ENCODE measurements around the gene RNF175. TPM values are rescaled to one million over a fixed set of nuclear protein-coding genes. Genes with fewer than 3 reads are reported as not detected.

The RNF175 gene
- total RNA-seq, 1 donor from 2014 or later = 2.2 TPM

GRCh38 chr4:153780876-153781275 lies 21.1 kb upstream of the RNF175 start:
- no peak overlapping the region for H3K27ac ChIP-seq
- H3K36me3 ChIP-seq = no peaks in the 10 kb centered on the region
- TF ChIP-seq POLR2A (IDR thresholded peaks at IDR 0.05) = no peak
- no peak for TF ChIP-seq CTCF (IDR thresholded peaks at IDR 0.05)
- no peak for TF ChIP-seq POLR2AphosphoS5 (IDR thresholded peaks at IDR 0.05; ENCODE audit: insufficient read depth in 1 of 2, low read depth in 1 of 2)
- no peak for DNase-seq (ENCODE audit: extremely low spot score in 2 of 2)
- H3K27me3 ChIP-seq = no peaks in the 10 kb centered on the region
- no peak overlapping the region for H3K4me3 ChIP-seq
- intact Hi-C loops (cut with DNase I) = loop anchor here (10.0 kb wide), 1 partner anchor 534 kb away; no protein-coding TSS in a partner anchor
- no peaks in the 10 kb centered on the region for H3K9me3 ChIP-seq
- H3K4me1 ChIP-seq = no peaks in the 10 kb centered on the region

GRCh38 chr4:153780221-153780620 lies 20.4 kb upstream of the RNF175 start:
- no peaks in the 10 kb centered on the region for H3K4me1 ChIP-seq
- no peak overlapping the region for H3K27ac ChIP-seq
- H3K36me3 ChIP-seq = no peaks in the 10 kb centered on the region
- no peaks in the 10 kb centered on the region for H3K27me3 ChIP-seq
- TF ChIP-seq CTCF (IDR thresholded peaks at IDR 0.05) = no peak
- no peak for TF ChIP-seq POLR2AphosphoS5 (IDR thresholded peaks at IDR 0.05; ENCODE audit: insufficient read depth in 1 of 2, low read depth in 1 of 2)
- no peak for TF ChIP-seq POLR2A (IDR thresholded peaks at IDR 0.05)
- no peak for DNase-seq (ENCODE audit: extremely low spot score in 2 of 2)
- intact Hi-C loops (cut with DNase I) = loop anchor here (10.0 kb wide), 1 partner anchor 535 kb away; no protein-coding TSS in a partner anchor
- no peaks in the 10 kb centered on the region for H3K9me3 ChIP-seq
- H3K4me3 ChIP-seq = no peak overlapping the region

GRCh38 chr4:153778383-153778782 lies 18.6 kb upstream of the RNF175 start:
- no peak for DNase-seq (ENCODE audit: extremely low spot score in 2 of 2)
- no peak overlapping the region for H3K27ac ChIP-seq
- no peaks in the 10 kb centered on the region for H3K36me3 ChIP-seq
- H3K4me1 ChIP-seq = no peaks in the 10 kb centered on the region
- H3K9me3 ChIP-seq = no peaks in the 10 kb centered on the region
- TF ChIP-seq POLR2A (IDR thresholded peaks at IDR 0.05) = no peak
- TF ChIP-seq CTCF (IDR thresholded peaks at IDR 0.05) = no peak
- TF ChIP-seq POLR2AphosphoS5 (IDR thresholded peaks at IDR 0.05; ENCODE audit: insufficient read depth in 1 of 2, low read depth in 1 of 2) = no peak
- H3K27me3 ChIP-seq = no peaks in the 10 kb centered on the region
- H3K4me3 ChIP-seq = no peak overlapping the region
- intact Hi-C loops (cut with DNase I) = no loop called here

GRCh38 chr4:153777421-153777820 lies 17.6 kb upstream of the RNF175 start:
- intact Hi-C loops (cut with DNase I) = no loop called here
- no peak for TF ChIP-seq POLR2AphosphoS5 (IDR thresholded peaks at IDR 0.05; ENCODE audit: insufficient read depth in 1 of 2, low read depth in 1 of 2)
- TF ChIP-seq CTCF (IDR thresholded peaks at IDR 0.05) = no peak
- no peak for TF ChIP-seq POLR2A (IDR thresholded peaks at IDR 0.05)
- Histone ChIP-seq H3K36me3 (no peaks in the 10 kb centered on the region), H3K27ac (no peak overlapping the region), H3K9me3 (no peaks in the 10 kb centered on the region), H3K27me3 (no peaks in the 10 kb centered on the region), H3K4me1 (no peaks in the 10 kb centered on the region), H3K4me3 (no peak overlapping the region)
- no peak for DNase-seq (ENCODE audit: extremely low spot score in 2 of 2)

GRCh38 chr4:153776601-153777000 lies 16.8 kb upstream of the RNF175 start:
- no peaks in the 10 kb centered on the region for H3K4me1 ChIP-seq
- intact Hi-C loops (cut with DNase I) = no loop called here
- no peak for TF ChIP-seq CTCF (IDR thresholded peaks at IDR 0.05)
- TF ChIP-seq POLR2A (IDR thresholded peaks at IDR 0.05) = no peak
- no peak for TF ChIP-seq POLR2AphosphoS5 (IDR thresholded peaks at IDR 0.05; ENCODE audit: insufficient read depth in 1 of 2, low read depth in 1 of 2)
- H3K27ac ChIP-seq = no peak overlapping the region
- H3K36me3 ChIP-seq = no peaks in the 10 kb centered on the region
- no peak overlapping the region for H3K4me3 ChIP-seq
- H3K9me3 ChIP-seq = no peaks in the 10 kb centered on the region
- DNase-seq (ENCODE audit: extremely low spot score in 2 of 2) = no peak
- no peaks in the 10 kb centered on the region for H3K27me3 ChIP-seq
